Ascending aorta (tissue), 2 donors: ENCODE data around the gene MYBPC2. TPM values are rescaled to one million over a fixed set of nuclear protein-coding genes. Genes with fewer than 3 reads are reported as not detected.

Source experiments
- DNase-seq, 2 donors: peaks; one replicate each; pipeline ENCODE4 v3.0.0-alpha.2; 2019; ENCODE audit warnings: low spot score in 2 of 2
- H3K27ac ChIP-seq, 2 donors: fragments of 200-600 bp; sonication (generic); one replicate each; pipeline ENCODE4 v1.5.1; 2016 to 2017; ENCODE audit warnings: mild to moderate bottlenecking in 1 of 2
- H3K27me3 ChIP-seq: fragments of 200-600 bp; sonication (generic); one replicate; pipeline ENCODE4 v1.5.1; 2017
- H3K36me3 ChIP-seq, 2 donors: fragments of 200-600 bp; sonication (generic); one replicate each; pipeline ENCODE4 v1.5.1; 2016
- H3K4me1 ChIP-seq, 2 donors: fragments of 200-600 bp; sonication (generic); one replicate each; pipeline ENCODE4 v1.5.1; 2016 to 2017; ENCODE audit warnings: mild to moderate bottlenecking in 1 of 2
- H3K4me3 ChIP-seq, 2 donors: fragments of 200-600 bp; sonication (generic); one replicate each; pipeline ENCODE4 v1.5.1; 2016 to 2017; ENCODE audit warnings: mild to moderate bottlenecking in 1 of 2
- H3K9me3 ChIP-seq, 2 donors: fragments of 200-600 bp; sonication (generic); one replicate each; pipeline ENCODE4 v1.5.1; 2016
- CTCF ChIP-seq, 3 experiments: fragments of 200-600 bp in 2 of 3; fragments of 450-650 bp in 1 of 3; sonication (generic) in 2 of 3; IDR thresholded peaks; one replicate each; pipeline ENCODE4 v1.5.1; 2016 to 2019; ENCODE audit warnings: antibody characterized with exemption in 3 of 3, mild to moderate bottlenecking in 1 of 3, moderate library complexity in 1 of 3
- intact Hi-C: fragments of 100-400 bp; cut with DNase I; formaldehyde crosslinking; loops from one replicate; pipeline ENCODE4 v1.15.1; 2023
- total RNA-seq: library from RNA; depleted of rRNA; stranded (reverse); fragments of >200 nt; gene quantifications from one replicate; pipeline ENCODE4 v1.1.0, GENCODE V29; 2016

The MYBPC2 gene
- total RNA-seq, 1 donor from 2014 or later, result not detected

- no peak overlapping the region for H3K27ac ChIP-seq
- H3K4me3 ChIP-seq, result no peak overlapping the region
- intact Hi-C loops, result no loop called here
- peaks cover 0 to under 1% of the 10 kb centered on the region in 2 donors for H3K36me3 ChIP-seq
- H3K9me3 ChIP-seq, result no peaks in the 10 kb centered on the region
- no peaks in the 10 kb centered on the region for H3K27me3 ChIP-seq
- DNase-seq, result no peak
- H3K4me1 ChIP-seq, result no peaks in the 10 kb centered on the region
- TF ChIP-seq CTCF (IDR thresholded peaks at IDR 0.05), result no peak
These were observed 68.1 kb downstream of the MYBPC2 start for GRCh38 chr19:50500753-50501151.

- intact Hi-C loops, result no loop called here
- no peak overlapping the region for H3K4me3 ChIP-seq
- no peak for DNase-seq
- no peak for TF ChIP-seq CTCF (IDR thresholded peaks at IDR 0.05)
- no peaks in the 10 kb centered on the region for H3K27me3 ChIP-seq
- H3K9me3 ChIP-seq, result no peaks in the 10 kb centered on the region
- H3K36me3 ChIP-seq, result peaks cover 0 to 5% of the 10 kb centered on the region in 2 donors
- no peak overlapping the region for H3K27ac ChIP-seq
- H3K4me1 ChIP-seq, result no peaks in the 10 kb centered on the region
These were observed 68.5 kb downstream of the MYBPC2 start for GRCh38 chr19:50501186-50501567.

- Histone ChIP-seq H3K36me3 (peaks cover 0 to 7% of the 10 kb centered on the region in 2 donors), H3K9me3 (no peaks in the 10 kb centered on the region), H3K27ac (no peak overlapping the region), H3K4me1 (no peaks in the 10 kb centered on the region), H3K27me3 (no peaks in the 10 kb centered on the region), H3K4me3 (no peak overlapping the region)
- no peak for DNase-seq
- TF ChIP-seq CTCF (IDR thresholded peaks at IDR 0.05), result no peak
- intact Hi-C loops, result no loop called here
These were observed 69.1 kb downstream of the MYBPC2 start for GRCh38 chr19:50501568-50502475.

- no peak for TF ChIP-seq CTCF (IDR thresholded peaks at IDR 0.05)
- Histone ChIP-seq H3K4me1 (peaks cover 6% of the 10 kb centered on the region in 2 donors), H3K27me3 (no peaks in the 10 kb centered on the region), H3K36me3 (peaks cover 0 to 7% of the 10 kb centered on the region in 2 donors), H3K9me3 (no peaks in the 10 kb centered on the region), H3K27ac (no peak overlapping the region), H3K4me3 (no peak overlapping the region)
- no peak for DNase-seq
- intact Hi-C loops, result no loop called here
These were observed 73.3 kb downstream of the MYBPC2 start for GRCh38 chr19:50505856-50506611.

- no peak for TF ChIP-seq CTCF (IDR thresholded peaks at IDR 0.05)
- Histone ChIP-seq H3K27ac (no peak overlapping the region), H3K9me3 (no peaks in the 10 kb centered on the region), H3K27me3 (no peaks in the 10 kb centered on the region), H3K4me1 (peaks cover 6% of the 10 kb centered on the region in 2 donors), H3K36me3 (peaks cover 0 to 7% of the 10 kb centered on the region in 2 donors), H3K4me3 (no peak overlapping the region)
- intact Hi-C loops, result no loop called here
- DNase-seq, result no peak
These were observed 74.0 kb downstream of the MYBPC2 start for GRCh38 chr19:50506700-50507099.
